Astrocyte of the spinal cord (primary cell): Measurements from ENCODE around the gene KCNAB3.

Experiments used
- DNase-seq: peaks from one replicate; pipeline ENCODE4 v3.0.0; 2011; ENCODE audit warnings: low read depth, low spot score
- H3K4me3 ChIP-seq: 2 replicates; pipeline ENCODE4 v1.5.1; 2011; ENCODE audit warnings: low read depth, mild to moderate bottlenecking, low read length, moderate library complexity
- CTCF ChIP-seq: IDR thresholded peaks from 2 replicates; pipeline ENCODE4 v1.5.1; 2012; ENCODE audit warnings: low read depth, mild to moderate bottlenecking, low read length, inconsistent platforms
- in situ Hi-C: cut with HindIII; loops from 2 replicates; pipeline ENCODE4 v1.10.0; 2017; ENCODE audit warnings: low sequenced_read_pairs

KCNAB3 gene

GRCh38 chr17:7929158-7930023 lies at the start of gene KCNAB3:
Gene KCNAB3, minus strand, starts transcription at chr17:7929856. Its CDS starts 421 bp downstream, at chr17:7929435.
- H3K4me3 ChIP-seq, result peak within 1 kb of the TSS; percentile 49
- no peak for TF ChIP-seq CTCF
- in situ Hi-C loops, result no loop called here
- peak; percentile 74 for DNase-seq

DNA sequence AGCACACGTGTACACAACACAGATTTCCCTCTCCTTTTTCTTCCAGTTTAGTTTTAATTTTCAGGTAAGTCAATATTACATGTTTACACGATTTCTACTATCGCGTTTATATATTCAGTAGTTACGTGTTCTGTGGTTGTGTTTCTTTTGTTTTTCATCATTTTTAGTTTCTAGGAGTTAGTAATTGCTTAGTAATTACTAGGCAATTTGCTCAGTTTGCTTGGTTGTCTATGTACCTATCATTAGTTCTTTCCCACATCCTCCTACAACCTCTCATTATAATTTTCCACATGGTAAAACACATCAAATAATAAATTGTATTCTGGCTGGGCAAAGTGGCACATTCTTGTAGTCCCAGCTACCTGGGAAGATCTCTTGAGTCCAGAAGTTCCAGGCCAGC lies 48.1 kb upstream of the KCNAB3 start:
- DNase-seq, result no peak
- TF ChIP-seq CTCF, result no peak
- in situ Hi-C loops, result no loop called here
- H3K4me3 ChIP-seq, result no peak overlapping the region

GRCh38 chr17:7977039-7977438 lies 47.4 kb upstream of the KCNAB3 start:
- H3K4me3 ChIP-seq, result no peak overlapping the region
- in situ Hi-C loops, result no loop called here
- TF ChIP-seq CTCF, result no peak
- no peak for DNase-seq

- TF ChIP-seq CTCF, result no peak
- in situ Hi-C loops, result no loop called here
- no peak overlapping the region for H3K4me3 ChIP-seq
- DNase-seq, result no peak
Measured at GRCh38 chr17:7974638-7975131, 45.0 kb upstream of the KCNAB3 start.

DNA sequence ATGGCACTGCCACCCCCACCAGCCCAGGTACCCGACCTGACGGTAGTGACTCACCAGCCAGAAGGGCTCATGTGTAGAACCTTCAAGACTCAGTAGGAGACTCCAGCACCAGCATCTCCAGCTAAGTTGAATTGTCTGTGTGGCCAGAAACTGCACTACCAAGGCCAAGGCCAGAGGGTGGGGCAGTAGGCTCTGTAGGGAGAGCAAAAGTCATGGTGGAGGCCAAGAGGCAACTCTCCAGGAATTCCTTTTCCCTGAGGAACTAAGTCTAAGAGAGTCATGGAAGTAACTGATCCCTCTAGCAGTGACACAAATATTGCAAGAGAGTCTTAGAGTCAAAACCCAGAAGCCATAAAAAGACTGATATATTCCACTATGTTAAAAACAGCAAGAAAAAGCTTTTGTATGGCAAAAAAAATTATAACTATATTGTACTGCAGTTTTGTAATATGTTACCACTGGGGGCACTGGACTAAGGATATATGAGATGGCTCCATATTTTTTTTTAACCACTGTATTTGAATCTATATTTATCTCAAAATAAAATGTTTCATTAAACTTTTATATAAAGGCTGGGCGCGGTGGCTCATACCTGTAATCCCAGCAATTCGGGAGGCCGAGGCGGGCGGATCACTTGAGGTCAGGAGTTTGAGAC lies 42.6 kb upstream of the KCNAB3 start:
- in situ Hi-C loops, result no loop called here
- TF ChIP-seq CTCF, result peak; percentile 24
- no peak for DNase-seq
- H3K4me3 ChIP-seq, result no peak overlapping the region

DNA sequence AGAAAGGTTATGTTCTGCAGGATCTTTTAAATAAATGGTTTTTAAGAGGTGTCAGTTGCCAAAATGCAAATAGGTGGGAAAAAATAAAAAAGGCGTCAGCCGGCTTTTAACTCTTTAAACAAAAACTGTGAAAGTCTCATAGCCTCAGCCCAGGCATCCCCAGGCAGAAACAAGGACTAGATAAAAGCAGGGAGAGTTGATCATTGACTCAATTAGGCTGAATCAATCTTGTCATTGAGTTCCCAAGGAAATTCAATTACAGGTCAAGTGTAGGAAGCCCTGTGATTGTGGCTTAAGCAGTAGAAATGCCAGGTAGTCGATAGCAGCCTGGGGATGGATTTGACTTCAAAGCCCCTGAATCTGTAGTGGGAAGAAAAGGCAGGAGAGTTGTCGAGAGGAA lies 42.0 kb upstream of the KCNAB3 start:
- in situ Hi-C loops, result no loop called here
- no peak for TF ChIP-seq CTCF
- no peak overlapping the region for H3K4me3 ChIP-seq

More for the DNA sequence above, 42.0 kb upstream of the KCNAB3 start:
- no peak for DNase-seq
